HFFc6 (cell line): ENCODE results near the gene ACHE. TPM values are rescaled to one million over a fixed set of nuclear protein-coding genes. Genes with fewer than 3 reads are reported as not detected.

Experiments used
- DNase-seq: peaks from one replicate; pipeline ENCODE4 v3.0.0-alpha.2; 2018
- H3K27ac Mint-ChIP-seq: 2 replicates; pipeline ENCODE4 v1.8.0; 2020; ENCODE audit warnings: mild to moderate bottlenecking, mixed read lengths
- H3K27me3 Mint-ChIP-seq: 2 replicates; pipeline ENCODE4 v1.8.0; 2021; ENCODE audit warnings: mild to moderate bottlenecking, moderate library complexity, mixed read lengths; ENCODE audit not compliant: insufficient read depth
- H3K36me3 Mint-ChIP-seq: 2 replicates; pipeline ENCODE4 v1.8.0; 2021; ENCODE audit warnings: low read depth, mixed read lengths
- H3K4me1 Mint-ChIP-seq: 2 replicates; pipeline ENCODE4 v1.8.0; 2020; ENCODE audit warnings: low read depth, mixed read lengths
- H3K4me3 Mint-ChIP-seq: 2 replicates; pipeline ENCODE4 v1.8.0; 2020; ENCODE audit warnings: mild to moderate bottlenecking, moderate library complexity, mixed read lengths
- H3K9me3 Mint-ChIP-seq: 2 replicates; pipeline ENCODE4 v1.8.0; 2020; ENCODE audit warnings: mild to moderate bottlenecking, mixed read lengths
- total RNA-seq, 6 experiments: library from RNA; stranded (reverse); fragmentation: NEBNext Ultra II Directional; extraction: Animal tissue kit (Norgen Biotek cat#: 25700); gene quantifications; 2 replicates in 1 of 6; 3 replicates in 5 of 6; pipeline ENCODE4 v1.2.3, GENCODE V29; 2021
- TF ChIP-seq, protein P1 (sequence below): fragments of 200-600 bp; sonication (generic); IDR thresholded peaks from 2 replicates; pipeline ENCODE4 v1.5.0; 2021; ENCODE audit warnings: antibody characterized with exemption, mild to moderate bottlenecking

Gene ACHE
- total RNA-seq, 6 experiments from 2014 or later: 0.31 TPM; not detected in 5

DNA sequence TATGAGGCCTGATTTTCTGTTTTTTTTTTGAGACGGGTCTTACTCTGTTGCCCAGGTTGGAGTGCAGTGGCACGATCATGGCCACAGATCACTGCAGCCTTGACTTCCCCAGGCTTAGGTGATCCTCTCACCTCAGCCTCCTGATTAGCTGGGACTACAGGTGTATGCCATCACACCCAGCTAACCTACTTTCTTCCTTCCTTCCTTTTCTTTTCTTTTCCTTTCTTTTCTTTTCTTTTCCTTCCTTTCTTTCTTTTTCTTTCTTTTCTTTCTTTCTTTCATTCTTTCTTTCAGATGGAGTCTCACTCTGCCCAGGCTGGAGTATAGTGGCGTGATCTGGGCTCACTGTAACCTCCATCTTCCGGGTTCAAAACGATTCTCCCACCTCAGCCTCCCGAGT lies 17.0 kb downstream of the ACHE start:
- Mint-ChIP-seq H3K36me3 (peaks cover 63% of the 10 kb centered on the region), H3K9me3 (peaks cover 7% of the 10 kb centered on the region; the same call in 1 of the 2 replicates), H3K4me3 (0 out of 2 replicates have a peak overlapping the region, but pooled peaks have one; percentile 7), H3K27ac (peak overlapping the region; percentile 45; the same call in 1 of the 2 replicates), H3K4me1 (peaks cover 54% of the 10 kb centered on the region), H3K27me3 (peaks cover 11% of the 10 kb centered on the region)
- DNase-seq: no peak
- TF ChIP-seq, protein P1, sequence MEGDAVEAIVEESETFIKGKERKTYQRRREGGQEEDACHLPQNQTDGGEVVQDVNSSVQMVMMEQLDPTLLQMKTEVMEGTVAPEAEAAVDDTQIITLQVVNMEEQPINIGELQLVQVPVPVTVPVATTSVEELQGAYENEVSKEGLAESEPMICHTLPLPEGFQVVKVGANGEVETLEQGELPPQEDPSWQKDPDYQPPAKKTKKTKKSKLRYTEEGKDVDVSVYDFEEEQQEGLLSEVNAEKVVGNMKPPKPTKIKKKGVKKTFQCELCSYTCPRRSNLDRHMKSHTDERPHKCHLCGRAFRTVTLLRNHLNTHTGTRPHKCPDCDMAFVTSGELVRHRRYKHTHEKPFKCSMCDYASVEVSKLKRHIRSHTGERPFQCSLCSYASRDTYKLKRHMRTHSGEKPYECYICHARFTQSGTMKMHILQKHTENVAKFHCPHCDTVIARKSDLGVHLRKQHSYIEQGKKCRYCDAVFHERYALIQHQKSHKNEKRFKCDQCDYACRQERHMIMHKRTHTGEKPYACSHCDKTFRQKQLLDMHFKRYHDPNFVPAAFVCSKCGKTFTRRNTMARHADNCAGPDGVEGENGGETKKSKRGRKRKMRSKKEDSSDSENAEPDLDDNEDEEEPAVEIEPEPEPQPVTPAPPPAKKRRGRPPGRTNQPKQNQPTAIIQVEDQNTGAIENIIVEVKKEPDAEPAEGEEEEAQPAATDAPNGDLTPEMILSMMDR: no peak

DNA sequence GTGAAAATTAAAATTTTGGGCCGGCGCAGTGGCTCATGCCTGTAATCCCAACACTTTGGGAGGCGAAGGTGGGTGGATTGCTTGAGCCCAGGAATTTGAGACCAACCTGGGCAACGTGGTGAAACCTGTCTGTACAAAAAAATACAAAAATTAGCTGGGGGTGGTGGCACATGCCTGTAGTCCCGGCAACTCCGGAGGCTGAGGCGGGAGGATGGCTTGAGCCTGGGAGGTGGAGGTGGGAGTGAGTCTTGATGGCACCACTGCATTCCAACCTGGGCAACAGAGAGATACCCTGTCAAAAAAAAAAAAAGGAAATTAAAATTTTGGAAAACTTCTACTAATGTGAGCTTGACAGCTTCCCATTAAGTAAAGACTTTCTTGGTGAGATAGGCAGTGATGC lies 17.7 kb downstream of the ACHE start:
- no peak for DNase-seq
- Mint-ChIP-seq H3K4me1 (peaks cover 54% of the 10 kb centered on the region), H3K9me3 (peaks cover 7% of the 10 kb centered on the region; the same call in 1 of the 2 replicates), H3K27me3 (peaks cover 9% of the 10 kb centered on the region), H3K36me3 (peaks cover 63% of the 10 kb centered on the region), H3K27ac (peak overlapping the region; percentile 25), H3K4me3 (no peak overlapping the region)
- TF ChIP-seq, protein P1: no peak

DNA sequence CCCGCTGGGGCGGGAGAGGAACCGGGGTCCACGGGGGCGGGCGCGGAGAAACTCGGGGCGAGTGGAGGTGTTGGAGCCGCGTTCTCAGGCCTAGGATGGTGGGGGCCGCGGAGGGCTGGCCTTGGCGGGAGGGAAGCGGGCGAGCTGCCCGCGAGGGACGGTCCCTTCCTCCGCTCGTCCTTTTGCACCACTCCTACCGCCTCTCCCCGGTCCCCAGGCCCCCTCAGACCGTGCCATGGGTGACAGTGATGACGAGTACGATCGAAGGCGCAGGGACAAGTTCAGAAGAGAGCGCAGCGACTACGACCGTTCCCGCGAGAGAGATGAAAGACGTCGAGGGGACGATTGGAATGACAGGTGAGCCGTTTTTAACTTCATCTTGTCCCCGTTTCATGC lies 20.3 kb downstream of the ACHE start:
- peaks cover 14% of the 10 kb centered on the region for H3K27me3 Mint-ChIP-seq
- peaks cover 60% of the 10 kb centered on the region for H3K4me1 Mint-ChIP-seq
- H3K27ac Mint-ChIP-seq: peak overlapping the region; percentile 97
- H3K4me3 Mint-ChIP-seq: peak overlapping the region; percentile 99
- H3K9me3 Mint-ChIP-seq: peaks cover 7% of the 10 kb centered on the region; the same call in 1 of the 2 replicates
- peaks cover 70% of the 10 kb centered on the region for H3K36me3 Mint-ChIP-seq
- TF ChIP-seq, protein P1: no peak
- DNase-seq: no peak

DNA sequence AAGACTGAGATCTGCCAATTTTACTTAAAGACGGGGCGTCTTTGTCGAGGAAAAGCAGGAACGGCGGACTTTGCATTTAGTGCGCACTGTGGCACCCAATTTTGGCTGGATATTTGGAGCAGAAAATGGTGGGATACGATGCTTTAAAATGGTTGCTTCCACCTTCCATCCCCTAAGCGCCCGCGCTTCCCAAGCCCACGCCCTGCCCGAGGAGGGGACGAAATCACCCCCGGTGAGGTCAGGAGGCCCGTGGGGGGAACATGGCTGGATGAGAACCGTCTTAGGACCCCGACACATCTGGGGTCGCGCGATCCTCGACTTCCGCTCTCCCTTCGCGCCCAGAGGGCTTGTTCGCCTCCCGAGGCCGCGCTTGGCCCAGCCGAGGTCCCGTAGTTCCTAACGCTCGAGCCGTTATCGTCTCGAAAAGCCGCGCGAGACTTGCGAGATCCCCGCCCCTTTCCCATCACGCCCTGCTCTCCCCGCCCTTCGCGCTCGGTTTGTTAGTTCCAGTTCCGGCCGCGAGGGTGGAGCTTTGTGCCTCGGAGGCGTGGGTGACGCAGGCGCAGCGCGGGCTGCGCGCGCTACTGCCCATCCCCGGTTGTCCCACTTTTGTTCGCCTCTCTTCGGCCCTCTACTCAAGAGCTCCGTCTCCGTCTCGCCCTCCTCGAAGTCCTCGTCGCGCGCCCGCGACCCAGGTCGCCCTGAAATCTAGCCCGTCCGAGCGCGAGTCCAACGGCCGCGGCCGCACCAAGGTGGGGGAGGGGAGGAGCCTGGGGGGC lies 20.9 kb downstream of the ACHE start, which contains the start of gene SRRT:
SRRT (plus strand) TSS at position 527 of the 779 bp plus-strand sequence. CDS start 488 bp downstream, outside the sequence.
- Mint-ChIP-seq H3K27me3 (peaks cover 14% of the 10 kb centered on the region), H3K4me3 (peak within 1 kb of the TSS; percentile 99), H3K36me3 (peaks cover 66% of the 10 kb centered on the region), H3K4me1 (peaks cover 57% of the 10 kb centered on the region), H3K9me3 (peaks cover 7% of the 10 kb centered on the region; the same call in 1 of the 2 replicates), H3K27ac (peak within 1 kb of the TSS; percentile 97)
- peak; percentile 96 for DNase-seq
- TF ChIP-seq, protein P1: peak; percentile 72

DNA sequence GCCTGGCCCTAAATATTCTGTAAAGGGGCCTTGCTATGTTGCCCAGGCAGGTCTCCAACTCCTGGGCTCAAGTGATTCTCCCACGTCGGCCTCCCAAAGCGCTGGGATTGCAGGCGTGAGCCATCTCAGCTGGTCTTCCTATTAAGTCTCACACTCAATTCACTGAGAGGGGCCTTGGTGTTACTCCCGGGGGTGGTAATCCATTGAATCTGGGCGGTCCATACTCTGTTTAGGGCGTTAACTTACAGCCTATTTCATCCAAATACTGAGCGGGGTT lies 21.4 kb downstream of the ACHE start:
- peaks cover 14% of the 10 kb centered on the region for H3K27me3 Mint-ChIP-seq
- peaks cover 62% of the 10 kb centered on the region for H3K36me3 Mint-ChIP-seq
- peaks cover 7% of the 10 kb centered on the region; the same call in 1 of the 2 replicates for H3K9me3 Mint-ChIP-seq
- H3K4me1 Mint-ChIP-seq: peaks cover 51% of the 10 kb centered on the region
- TF ChIP-seq, protein P1: no peak
- peak overlapping the region; percentile 97 for H3K27ac Mint-ChIP-seq
- no peak for DNase-seq
- peak overlapping the region; percentile 99 for H3K4me3 Mint-ChIP-seq
